ENCODE data around the gene SPATA33.
"Not testable (repeated sequence)": the region's sequence is repeated elsewhere in the genome, so short reads cannot be mapped to it uniquely, and the experiment has no call there.

SPATA33 gene

DNA sequence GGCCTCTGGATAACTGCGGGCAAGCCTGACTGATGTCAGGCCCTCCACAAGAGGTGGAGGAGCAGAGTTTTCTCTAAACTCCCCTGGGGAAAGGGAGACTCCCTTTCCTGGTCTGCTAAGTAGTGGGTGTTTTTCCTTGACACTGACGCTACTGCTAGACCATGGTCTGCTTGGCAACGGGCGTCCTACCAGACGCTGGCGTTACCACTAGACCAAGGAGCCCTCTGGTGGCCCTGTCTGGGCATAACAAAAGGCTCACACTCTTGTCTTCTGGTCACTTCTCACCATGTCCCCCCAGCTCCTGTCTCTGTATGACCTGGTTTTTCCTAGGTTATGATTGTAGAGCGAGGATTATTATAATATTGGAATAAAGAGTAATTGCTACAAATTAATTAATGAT, 9.4 kb downstream of the SPATA33 start:
- DNase-seq, result not testable (repeated sequence)

DNA sequence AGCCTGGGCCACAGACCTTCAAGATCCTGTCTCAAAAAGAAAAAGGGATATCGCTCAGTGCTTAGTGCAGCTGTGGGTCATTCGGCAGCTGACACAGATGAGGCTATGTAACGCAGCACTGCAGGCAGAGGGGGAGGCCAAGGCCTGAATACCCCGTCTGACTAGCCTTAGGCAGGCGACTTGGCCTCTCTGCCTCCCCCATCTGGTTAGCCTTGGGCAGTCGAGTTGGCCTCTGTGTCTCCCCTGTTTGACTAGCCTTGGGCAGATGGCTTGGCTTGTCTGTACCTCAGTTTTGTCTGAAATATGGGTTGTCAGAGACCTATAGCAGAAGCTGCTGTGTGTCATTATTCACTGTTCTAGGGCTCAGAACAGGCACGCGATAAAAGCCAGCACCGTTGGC, 10.0 kb downstream of the SPATA33 start:
- no peak for DNase-seq

DNA sequence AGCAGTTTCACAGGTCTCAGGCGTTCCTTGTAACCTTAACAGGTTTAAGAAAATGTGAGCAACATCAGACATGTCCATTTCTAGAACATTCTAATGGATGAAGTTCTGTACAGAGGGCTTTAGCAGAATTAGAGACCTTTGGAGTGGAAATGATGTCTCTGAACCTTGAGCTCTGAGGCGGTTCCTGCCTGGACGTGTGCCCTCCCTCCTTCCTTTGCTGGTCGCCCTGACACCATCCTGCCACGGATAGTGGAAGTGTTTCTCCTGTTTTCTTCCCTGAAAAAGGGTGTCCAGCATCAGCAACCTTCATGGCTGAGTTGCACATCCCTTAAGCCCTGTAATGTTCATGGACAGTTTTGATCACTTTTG, 11.1 kb downstream of the SPATA33 start:
- DNase-seq, result no peak

DNA sequence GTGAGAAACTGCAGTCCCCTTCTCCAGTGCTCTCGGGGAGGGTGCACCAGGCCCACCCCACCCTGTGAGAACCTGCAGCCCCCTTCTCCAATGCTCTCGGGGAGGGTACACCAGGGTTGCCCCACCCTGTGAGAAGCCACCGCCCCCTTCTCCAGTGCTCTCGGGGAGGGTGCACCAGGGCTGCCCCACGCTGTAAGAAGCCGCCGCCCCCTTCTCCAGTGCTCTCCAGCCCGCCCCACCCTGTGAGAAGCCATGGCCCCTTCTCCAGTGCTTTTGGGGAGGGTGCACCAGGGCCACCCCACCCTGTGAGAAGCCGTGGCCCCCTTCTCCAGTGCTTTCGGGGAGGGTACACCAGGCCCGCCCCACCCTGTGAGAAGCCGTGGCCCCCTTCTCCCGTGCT, 12.1 kb downstream of the SPATA33 start:
- no peak for DNase-seq

DNA sequence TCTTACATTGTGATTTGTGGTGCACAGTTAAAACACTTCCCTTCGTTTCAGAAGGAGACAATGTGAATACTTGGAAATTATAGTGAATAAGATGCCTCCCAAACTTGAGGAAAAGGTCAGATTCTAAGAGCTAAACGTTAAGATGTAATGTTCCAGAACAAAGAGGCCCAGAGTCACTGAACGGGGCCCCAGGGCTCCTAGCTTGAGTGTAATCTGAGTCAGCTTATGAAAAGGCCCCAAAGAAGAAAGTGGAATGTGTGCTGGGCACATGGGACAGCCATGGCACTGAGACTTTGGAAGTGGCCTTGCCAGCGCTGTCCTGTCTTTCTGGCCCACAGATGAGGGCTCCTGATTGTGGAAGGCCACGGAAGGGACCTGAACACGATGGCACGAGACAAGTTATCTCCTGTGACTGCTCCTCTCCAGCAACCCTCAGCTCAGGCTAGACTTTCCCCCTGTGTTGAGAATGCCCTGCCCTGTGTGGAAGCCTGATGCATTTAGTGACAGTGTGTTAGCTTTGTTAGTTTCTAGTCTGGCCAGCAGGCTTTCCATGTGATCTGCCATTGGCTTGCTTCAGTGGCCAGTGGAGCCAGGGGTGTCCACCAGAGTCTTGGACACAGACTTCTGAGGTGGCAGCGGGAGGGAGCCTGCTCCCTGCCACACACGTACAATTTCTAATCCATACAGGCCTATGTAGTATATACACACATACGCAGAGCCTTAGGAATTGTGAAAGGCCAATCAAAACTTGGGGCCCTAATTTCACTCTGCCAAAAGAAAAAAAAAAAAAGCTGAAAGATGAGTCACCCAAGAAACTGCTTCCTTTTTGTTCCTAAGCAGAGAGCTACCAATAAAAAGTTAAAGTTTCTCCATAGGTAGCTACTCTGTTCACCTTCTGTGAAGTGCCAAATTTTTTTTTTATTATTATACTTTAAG, 13.1 kb downstream of the SPATA33 start:
- DNase-seq, result no peak

DNA sequence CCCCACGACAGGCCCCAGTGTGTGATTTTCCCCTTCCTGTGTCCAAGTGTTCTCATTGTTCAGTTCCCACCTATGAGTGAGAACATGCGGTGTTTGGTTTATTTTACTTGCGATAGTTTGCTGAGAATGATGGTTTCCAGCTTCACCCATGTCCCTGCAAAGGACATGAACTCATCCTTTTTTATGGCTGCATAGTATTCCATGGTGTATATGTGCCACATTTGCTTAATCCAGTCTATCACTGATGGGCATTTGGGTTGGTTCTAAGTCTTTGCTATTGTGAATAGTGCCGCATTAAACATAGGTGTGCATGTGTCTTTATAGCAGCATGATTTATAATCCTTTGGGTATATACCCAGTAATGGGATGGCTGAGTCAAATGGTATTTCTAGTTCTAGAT, 13.9 kb downstream of the SPATA33 start:
- not testable (repeated sequence) for DNase-seq

DNA sequence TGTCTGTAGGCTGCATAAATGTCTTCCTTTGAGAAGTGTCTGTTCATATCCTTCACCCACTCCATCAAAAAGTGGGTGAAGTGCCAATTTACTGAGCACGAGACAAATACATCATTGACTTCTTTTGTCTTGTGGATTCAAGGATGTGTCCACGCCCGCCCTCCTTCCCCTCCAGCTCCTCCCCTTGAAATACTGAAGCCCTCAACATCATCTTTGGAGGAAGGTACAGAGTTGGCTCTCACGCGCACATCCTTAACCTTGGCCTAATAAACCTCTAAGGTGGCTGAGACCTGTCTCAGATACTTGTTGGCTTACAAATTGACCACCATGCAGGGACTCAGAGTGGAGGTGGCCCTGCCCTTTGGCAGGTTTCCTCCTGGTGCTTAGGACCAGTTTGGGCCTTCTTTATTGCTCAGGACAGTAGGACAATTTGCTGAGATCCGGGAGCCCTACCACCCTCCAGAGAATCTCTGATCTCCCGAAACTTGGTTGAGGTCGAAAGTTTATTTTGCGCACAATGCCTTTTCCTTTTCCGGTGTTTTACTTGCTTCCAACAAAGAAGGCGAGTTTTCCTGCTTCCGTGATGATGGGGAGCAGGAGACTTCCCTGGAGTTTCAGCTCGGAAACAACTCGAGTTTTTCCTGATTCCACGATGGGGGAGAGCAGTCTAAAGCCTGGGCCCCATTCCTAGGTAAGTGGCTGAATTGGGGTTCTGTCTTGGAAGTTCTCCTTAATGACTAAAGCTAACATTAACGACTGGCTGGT, 14.7 kb downstream of the SPATA33 start:
- DNase-seq, result no peak

DNA sequence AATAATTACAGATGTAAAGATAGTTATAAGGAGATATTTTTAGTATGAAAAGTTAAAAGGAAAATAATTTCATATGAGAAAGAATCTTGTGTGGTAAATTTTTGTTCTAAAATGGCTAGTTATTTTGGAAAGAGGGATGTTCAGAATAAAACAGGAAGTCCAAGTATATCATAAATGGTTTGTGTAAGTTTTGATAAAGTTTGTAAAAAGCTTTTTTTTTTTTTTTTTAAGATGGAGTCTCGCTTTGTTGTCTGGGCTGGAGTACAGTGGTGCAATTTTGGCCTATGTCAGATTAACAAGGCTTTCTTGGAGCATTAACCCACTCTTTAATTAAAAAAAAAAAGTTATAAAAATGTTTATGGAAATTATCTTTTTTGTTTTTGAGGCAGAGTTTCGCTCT, 20.6 kb downstream of the SPATA33 start:
- peak in 1 of 3 experiments; percentile 4 for DNase-seq

DNA sequence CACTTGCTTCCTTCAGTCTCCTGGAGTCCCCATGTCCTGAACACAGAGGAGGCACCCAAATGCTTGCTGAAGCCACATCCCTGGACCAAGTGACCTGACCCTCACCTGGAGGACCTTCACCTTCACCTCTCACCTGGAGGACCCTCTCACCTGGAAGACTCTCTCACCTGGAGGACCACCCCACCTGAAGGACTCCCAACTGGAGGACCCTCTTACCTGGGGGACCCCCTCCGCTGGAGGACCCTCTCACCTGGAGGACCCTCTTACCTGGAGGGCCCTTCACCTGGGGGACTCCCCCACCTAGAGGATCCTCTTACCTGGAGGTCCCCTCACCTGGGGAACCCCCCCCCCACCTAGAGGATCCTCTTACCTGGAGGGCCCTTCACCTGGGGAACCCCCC, 28.3 kb downstream of the SPATA33 start:
- no peak for DNase-seq

DNA sequence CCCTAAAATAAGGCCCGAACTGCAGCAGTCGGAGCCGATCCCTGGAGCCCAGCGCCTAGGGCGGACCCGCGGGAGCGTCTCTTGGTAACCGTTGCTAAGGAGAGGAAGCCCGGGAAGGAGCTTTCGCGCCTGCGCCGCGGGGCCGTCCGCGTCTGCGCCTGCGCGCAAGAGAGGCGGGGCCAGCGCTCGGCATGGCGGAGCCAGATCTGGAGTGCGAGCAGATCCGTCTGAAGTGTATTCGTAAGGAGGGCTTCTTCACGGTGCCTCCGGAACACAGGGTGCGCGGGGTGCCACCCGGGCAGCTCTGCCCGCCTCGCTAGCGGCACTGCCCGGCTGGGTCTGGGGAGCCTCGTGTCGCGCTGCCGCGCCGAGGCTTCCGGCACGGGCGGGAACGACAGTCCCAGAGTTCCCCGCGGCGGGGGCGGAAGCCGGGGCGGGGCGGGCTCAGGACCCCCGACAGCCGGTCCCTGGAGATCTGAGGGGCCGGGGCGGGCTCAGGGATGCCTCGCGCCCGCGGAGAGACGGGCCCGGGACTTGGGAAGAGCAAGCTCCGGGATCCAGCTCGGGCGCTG, 29.0 kb downstream of the SPATA33 start, which contains the start of gene CDK10:
Gene CDK10, plus strand, starts transcription at position 170 of the 572 bp plus-strand sequence. Its CDS starts 22 bp downstream, at position 192.
- peak; percentile 88 to 94 (median 93) for DNase-seq

DNA sequence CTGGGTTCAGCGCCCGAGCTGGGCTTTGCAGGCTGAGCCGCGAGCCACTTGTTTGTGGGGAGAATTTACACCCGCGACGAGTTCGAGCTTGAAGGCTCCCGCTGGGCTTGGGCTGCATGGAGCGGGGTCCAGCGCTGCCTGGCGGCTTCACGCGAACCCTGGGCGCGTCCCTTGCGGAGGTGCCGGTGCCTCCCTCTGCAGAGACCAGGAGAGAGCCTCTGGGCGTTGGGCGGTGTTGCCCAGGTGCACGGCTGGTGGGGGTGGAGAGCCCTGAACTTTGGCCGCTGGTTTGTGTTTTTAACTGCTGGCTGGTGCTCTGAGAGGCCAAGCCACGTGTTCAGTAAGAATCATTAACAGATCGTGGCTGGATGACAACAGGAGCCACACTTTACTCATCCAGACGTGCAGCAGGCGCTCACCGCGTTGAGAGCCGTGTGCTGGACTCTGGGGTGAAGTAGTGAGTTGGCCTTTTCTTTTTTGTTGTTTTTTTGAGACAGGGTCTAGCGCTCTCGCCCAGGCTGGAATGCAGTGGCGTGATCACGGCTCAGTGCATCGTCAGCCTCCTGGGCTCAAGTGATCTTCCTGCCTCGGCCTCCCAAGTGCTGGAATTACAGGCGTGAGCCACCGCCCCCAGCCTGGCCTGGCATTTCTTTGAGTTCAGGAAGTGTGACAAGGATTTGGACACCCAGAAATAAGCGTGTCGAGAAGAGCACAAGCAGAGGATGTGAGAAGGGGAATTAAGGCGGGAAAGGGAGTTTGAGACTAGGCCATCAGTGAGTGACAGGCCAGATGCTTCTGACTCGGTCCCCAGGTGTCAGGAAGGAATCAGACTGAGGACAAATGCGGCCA, 29.7 kb downstream of the SPATA33 start:
- peak in 2 of 3 experiments; percentile 42 to 86 for DNase-seq

DNA sequence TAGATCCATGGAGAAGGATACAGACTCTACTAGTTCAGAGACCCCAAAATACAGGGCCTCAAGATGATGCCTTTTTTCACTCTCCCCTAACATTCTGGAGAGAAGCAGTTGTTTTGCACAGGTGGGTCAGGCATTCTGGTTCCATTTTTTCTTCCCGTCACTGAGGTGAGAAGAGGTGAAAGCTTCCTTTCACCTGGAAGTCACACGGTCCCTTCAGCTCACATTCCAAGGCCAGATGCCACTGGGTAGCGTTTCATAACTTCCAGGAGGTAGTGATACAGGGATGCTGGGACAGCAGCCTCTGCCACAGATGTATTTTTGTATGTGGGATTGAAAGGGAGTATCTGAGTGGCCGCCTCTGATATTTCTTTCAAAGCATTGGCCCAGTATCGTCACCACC, 30.8 kb downstream of the SPATA33 start:
- DNase-seq, result no peak

DNA sequence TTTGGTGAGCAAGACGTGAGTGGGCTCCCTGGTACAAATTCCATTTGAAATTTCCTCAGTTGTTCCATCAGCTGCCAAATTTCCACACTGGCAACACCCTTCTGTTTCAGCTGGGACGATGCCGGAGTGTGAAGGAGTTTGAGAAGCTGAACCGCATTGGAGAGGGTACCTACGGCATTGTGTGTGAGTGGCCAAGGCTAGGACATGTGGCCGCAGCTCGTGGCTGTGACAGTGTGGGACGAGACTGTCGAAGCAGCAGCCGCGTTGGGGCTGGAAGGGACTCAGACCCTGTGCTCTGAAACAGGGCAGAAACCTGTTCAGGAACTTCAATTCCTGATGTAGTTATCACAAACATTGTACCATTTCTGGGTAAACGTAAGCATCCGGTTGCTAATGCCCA, 31.5 kb downstream of the SPATA33 start:
- DNase-seq, result no peak

DNA sequence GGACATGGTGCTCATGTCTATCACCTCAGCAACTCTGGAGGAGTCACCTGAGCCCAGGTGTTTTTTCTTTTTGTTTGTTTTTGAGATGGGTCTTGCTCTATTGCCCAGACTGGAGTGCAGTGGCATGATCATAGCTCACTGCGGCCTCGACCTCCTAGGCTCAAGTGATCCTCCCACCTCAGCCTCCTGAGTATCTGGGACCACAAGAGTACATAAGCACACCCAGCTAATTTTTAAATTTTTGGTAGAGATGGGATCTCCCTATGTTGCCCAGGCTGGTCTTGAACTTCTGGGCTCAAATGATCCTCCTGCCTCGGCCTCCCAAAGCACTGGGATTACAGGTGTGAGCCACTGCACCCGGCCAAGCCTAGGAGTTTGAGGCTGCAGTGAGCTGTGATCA, 32.0 kb downstream of the SPATA33 start:
- not testable (repeated sequence) for DNase-seq

DNA sequence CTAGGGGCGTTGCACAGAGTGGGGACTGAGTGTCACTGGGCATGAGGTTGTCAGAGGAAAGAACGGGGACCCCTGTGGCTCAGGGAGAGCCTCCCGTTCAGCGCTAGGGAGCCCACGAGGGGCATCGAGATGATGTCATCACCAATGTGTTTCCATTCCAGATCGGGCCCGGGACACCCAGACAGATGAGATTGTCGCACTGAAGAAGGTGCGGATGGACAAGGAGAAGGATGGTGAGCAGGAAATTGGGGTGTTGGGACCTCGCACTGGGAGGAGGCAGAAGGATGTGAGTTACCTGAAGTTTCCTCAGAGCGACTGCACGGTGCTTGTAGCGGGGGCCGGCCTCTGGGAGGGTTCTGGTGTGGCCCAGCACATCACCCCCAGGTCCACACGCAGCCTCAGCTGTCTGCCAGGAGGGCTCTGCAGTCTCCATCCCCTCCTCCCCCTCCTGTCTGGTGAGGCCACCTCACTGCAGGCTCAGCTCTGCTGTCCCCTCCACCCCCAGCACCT, 32.8 kb downstream of the SPATA33 start:
- DNase-seq, result no peak

DNA sequence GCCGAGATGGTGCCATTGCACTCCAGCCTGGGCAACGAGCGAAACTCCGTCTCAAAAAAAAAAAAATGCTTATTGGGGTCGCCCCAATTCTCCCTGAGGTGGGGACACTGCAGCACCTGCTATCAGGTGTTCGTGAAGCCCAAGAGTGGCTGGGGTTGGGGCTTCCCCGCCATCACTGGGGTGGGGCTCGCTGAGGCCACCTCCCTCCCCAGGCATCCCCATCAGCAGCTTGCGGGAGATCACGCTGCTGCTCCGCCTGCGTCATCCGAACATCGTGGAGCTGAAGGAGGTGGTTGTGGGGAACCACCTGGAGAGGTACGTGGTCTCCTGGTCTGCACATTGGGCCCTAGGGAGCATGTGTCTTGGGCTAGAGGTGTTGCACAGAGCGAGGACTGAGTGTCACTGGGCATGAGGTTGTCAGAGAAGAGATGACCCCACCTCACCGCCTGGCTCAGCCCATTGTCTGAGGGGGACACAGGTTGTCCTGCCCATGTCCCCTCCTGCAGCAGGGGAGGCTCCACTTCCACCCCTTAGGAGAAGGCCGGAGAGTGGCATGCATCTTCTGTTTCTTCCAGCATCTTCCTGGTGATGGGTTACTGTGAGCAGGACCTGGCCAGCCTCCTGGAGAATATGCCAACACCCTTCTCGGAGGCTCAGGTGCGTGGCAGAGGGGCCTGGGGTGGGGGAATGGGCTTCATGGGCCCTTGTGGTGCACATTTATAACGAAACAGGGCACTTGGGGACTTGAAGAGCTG, 33.8 kb downstream of the SPATA33 start:
- no peak for DNase-seq

DNA sequence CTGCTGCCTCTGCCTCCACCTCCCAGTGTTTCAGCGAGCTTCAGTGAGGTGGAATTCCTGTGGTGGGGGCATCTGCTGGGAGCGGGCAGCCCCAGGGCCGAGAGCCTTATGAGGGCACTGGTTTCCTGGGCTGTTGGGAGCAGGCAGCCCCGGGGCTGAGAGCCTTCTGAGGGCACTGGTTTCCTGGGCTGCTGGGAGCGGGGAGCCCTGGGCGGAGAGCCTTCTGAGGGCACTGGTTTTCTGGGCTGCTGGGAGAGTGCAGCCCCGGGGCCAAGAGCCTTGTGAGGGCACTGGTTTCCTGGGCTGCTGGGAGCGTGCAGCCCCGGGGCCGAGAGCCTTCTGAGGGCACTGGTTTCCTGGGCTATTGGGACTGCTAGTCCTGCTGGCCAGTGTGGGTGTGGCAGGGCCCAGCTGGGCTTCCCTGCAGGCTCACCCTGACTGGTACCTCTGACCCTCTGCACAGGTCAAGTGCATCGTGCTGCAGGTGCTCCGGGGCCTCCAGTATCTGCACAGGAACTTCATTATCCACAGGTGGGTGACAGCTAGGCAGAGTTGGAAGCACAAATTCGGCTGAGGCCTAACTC, 34.4 kb downstream of the SPATA33 start:
- DNase-seq, result no peak

DNA sequence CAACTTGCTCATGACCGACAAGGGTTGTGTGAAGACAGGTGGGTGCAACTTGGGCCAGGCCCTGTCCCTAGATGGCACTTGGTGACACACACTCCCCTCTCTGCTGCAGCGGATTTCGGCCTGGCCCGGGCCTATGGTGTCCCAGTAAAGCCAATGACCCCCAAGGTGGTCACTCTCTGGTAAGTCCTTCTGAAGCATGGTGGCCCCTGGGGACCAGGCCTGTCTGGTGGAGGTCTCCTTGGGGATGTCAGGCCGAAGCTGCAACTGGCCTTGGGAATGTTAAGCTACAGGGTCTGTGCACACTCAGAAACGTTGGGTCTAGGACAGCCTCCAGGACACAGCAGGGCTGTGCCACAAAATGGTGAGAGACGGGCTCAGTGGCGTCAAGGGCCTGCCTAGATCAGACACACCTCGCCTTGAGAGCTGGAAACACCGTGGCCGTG, 35.7 kb downstream of the SPATA33 start:
- DNase-seq, result no peak

DNA sequence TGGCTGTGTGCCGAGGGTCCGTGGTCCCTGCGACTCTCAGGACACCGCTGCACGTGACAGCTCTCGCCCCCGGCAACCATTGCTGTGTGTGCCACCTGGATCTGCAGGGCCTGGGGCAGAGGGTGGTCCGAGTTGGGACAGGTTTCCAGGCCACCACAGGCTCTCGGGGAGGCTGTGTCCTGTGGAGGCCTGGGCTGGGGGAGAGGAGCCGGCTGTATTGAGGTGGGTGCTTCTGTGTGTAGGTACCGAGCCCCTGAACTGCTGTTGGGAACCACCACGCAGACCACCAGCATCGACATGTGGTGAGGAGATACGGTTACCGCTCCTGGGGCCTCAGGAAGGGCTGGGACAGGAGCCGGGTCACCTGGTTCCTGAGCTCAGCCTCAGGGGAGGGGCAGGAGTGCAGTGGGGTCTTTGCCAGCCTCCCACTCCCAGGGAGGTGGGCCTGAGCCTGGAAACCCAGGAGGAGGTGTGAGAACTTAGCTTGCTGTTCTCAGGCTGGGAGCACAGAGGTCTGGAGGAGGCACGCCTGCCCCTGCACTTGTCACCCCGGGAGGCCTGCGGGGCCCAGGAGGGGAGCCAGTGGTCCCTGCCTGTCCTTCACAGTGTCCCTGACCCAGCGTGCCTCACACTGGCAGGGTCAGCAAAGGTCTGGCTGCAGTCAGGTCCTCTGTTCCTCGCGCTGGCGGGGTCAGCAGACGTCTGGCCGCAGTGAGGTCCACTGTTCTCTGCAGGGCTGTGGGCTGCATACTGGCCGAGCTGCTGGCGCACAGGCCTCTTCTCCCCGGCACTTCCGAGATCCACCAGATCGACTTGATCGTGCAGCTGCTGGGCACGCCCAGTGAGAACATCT, 36.5 kb downstream of the SPATA33 start:
- DNase-seq, result no peak

DNA sequence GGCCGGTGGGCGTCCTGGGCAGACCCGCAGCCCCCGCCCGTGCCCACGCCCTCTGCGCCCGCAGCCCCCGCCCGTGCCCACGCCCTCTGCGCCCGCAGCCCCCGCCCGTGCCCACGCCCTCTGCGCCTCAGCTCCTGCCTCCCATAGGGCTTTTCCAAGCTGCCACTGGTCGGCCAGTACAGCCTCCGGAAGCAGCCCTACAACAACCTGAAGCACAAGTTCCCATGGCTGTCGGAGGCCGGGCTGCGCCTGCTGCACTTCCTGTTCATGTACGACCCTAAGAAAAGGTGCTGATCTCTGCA, 37.1 kb downstream of the SPATA33 start:
- DNase-seq, result not testable (repeated sequence)

Measured in NCI-H1417 (cell line).